ENCODE results near the gene RALGPS2.

The RALGPS2 gene

DNA sequence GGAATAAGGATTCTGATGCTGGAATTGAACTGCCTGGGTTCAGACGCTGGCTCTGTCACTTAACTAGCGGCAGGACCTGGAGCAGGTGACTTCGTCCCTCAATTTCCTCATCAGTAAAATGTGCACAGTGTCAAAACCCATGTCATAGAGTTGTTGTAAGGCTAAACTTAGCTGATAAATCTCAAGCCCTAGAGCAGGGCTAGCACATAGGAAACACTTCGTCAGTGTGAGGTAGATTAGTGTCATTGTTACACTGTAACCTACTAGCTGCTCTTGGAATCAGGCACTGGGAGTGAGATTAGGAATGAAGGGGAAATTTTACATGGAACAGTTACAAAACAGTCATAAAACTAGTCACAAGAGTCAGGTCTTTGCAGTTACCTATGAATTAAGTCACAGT, 202.0 kb downstream of the RALGPS2 start:
- no peak for DNase-seq

DNA sequence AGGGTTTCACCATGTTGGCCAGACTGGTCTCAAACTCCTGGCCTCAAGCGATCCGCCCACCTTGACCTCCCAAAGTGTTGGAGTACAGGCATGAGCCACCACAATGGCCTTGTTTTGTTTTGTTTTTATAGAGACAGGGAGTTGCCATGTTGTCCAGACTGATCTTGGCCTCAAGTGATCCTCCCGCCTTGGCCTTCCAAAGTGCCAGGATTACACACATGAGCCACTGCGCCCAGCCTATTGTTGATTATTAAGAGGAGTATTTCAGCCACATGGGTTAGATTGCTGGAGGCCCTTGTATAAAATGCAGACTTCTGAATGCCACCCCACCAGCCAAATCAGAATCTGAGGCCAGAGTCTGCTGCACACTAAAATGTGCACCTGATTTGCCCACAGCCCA, 203.0 kb downstream of the RALGPS2 start:
- DNase-seq = no peak

DNA sequence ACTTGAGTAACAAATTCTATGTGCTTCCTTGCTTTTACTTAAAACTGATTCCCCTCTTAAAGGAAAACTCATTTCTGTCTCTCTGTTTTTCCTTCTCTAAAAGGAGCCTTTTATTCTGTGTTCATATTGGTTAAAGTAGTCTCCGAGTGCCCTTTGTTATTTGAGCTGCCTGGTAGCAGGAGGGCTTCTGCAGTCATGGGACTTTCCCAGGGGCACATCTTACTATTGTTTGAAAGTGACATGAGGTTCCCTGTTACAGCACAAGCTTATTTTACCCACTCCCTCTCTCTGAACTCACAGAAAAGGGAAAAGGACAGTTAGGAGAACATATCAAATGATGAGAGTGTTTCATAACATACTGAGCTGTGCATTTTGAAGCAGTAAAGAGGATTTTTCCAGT, 203.9 kb downstream of the RALGPS2 start:
- no peak for DNase-seq

DNA sequence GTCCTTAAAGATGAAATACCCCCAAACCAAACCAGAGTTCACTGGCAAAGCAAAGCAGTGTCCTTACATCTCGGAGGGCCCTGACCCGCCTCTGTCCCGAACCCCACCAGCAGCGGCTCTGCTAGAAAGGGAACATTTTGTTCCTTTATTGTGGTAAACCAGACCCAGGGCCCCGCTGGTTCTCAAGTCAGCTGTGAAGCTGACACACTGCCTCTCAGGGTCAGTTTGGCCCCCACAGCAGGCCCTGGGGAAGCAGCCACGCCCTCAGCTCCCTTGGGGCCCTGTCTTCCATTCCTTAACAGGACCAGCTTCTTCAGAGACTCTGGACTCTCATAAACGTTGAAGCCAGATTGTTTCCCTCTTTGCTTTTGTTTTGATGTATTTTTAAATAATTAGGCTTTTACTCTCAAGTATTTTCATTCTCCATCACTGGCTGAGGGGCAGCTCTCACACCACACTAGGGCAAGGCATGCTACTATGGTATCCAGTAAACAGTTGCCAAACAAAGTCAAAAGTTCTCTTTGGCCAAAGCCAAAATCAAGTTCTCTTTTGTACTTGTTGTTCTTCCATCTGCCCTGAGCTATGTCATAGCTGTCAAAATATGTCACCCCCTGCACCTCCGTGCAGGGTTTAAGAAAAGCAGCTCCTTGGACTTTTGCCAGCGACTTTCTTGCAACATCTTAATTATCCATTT, 207.0 kb downstream of the RALGPS2 start:
- DNase-seq = no peak

DNA sequence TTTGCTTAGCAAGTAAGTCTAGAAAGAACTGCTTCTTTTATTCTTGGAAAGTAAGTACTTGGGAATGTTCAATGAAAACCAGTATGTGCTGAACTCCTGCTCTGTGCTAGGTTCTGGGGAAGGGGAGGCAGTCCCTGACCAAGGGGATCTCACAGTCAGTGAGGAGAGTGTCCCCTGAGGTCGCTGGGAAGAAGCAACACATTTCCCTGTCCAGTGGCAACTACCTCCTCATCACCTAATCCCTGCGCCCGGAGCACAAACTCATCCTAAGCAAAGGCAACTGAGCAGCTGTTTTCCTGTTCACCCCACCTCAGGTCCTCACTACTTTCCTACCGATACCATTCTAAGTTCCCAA, 207.5 kb downstream of the RALGPS2 start:
- DNase-seq = no peak

DNA sequence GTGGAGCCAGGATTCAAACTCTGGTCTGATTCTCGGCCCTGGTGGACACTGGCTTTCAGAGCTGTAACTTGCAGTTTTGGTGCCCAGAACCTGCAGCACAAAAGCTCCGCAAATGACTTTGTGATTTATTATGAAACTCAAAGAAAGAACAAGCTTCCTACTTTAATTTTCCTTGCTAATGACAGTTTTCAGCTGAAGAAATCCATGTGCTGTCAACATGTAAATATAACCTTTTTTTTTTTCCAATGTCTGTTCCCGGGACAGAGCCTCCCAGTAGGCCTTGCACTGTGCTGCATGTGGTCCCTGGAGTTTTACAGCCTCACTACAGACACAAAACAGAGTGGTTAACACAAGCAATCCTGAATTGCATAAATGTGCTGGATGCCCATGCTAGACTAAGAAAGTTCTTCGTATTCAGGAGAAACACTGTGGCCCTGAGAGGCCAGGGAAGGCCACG, 208.1 kb downstream of the RALGPS2 start:
- no peak for DNase-seq

DNA sequence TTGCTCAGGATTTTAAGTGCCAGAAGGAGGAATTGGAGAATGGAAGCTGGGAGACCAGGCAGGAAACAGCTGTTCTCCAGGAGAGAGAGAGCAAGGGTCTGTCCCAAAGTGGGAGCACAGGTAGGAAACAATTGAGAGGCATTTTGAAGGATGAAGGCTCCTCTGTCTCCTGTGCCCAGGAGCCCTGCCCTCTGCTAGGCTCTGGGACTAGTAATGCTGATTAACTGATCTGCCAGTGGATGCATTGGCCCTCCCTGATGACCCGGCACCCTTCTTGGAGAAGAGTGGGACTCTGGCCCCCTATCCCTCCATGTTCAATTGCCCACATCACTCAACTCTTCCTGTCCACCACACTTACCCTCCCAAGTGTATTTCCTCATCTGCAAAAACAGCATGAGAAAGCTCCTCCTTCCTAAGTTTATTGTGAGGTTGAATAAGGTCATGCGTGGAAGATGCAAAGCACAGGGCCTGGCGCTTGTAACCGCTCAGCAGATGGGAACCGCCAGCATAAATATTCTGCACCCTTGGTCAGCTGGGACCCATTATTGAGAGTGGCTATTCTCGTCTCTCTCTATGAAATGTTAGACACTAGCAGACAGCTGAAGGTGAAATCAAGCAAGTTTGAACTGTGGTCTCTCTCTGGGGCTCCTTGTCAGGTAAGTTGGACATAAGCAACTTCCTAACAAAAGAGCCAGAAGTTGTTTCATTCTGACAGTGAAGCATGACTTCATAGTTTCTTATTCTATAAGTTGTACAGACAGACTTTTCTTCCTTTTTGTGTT, 208.9 kb downstream of the RALGPS2 start:
- DNase-seq = no peak

DNA sequence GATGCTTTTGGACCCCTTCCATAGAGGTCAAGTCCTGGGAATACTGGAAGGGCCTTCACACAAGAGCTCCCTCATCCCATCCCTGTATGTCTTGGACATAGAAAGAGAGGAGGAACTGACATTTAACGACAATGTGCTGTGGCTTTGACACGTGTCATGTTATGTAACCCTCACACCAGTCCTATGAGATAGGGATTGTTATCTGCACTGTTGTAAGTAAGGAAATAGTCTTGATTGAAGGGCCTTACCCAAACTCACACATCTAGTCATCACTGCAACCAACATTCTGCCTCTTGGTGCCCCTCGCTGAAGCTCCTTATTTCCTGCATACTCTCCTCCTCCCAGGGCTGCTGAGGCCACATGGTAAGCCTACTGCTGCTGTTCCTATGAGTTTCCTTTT, 209.5 kb downstream of the RALGPS2 start:
- DNase-seq = no peak

DNA sequence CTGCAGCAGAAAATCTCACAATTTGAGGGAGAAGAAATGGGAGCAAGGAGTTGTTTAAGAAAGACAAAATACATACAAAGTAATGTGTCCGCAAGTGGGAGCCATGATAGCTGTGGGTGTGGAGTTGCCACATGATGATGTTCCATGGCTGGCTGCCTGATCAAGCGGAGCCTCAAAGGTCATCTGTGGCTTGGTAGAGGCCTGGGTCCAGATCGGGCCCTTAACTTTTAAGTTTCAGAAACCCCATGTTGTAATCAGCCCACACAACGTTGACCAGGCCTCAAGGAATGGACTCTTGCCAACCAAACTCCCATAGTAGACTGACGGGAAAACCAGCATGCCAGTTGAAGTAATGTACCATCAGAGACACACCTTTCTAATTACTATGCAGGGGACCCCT, 210.6 kb downstream of the RALGPS2 start:
- DNase-seq = no peak

DNA sequence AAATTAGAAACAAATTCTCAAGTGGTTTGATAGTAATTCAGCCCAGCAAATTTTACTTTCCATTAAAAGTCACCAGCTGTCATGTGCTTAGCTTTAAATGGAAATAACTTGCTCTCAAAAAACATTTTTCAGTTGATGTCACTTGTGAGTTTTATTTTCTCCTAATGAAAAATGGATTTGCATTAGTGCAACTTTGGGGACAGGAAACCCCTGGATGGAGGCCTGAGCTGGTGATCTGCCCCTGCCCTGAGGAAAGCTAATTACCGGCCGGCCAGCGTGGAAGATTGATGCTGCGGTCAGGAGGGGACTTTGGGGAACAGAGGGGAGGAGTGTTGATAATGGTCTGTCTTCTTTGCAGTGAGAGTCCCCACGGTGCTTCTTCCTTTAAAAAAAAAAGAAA, 212.7 kb downstream of the RALGPS2 start:
- DNase-seq = no peak

DNA sequence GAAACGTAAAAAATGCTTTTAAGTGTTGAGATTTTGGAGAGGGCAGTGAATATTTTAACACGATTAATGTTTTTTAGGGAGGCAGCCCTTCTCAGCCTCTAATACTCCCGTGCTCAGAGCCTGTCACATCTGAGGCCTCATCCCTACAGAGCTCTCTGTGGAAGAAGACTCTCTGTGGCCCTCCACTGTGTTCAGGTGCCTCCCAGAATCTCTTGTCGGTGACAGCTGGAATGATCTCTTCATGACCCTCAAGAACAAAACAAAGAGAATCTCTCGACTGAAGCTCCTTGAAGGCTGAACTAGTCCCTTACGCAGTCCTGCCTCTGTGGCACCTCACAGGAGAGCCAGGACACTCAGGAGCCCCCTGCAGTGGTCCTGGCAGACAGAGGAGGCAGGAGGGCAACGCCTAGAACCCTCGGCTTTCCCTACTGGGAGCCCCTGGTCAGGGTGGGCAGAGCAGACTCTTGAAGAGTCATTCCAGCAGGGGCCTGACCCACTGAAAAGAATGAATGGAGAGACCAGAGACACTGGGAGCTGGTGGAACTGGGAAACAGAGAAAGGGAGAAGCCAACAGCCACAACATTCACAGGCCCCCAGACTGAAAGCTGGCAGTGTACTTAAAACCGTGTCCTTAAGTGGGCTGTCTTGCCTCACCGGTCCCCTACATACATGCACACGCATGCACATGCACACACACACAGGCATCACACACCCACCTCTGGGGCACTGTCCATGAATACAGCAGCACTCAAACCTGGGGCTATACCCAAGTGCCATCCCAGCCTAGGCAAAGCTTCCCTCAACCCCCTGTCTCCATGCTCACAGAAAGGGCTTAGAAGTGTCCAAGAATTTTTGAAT, 213.3 kb downstream of the RALGPS2 start:
- no peak for DNase-seq

DNA sequence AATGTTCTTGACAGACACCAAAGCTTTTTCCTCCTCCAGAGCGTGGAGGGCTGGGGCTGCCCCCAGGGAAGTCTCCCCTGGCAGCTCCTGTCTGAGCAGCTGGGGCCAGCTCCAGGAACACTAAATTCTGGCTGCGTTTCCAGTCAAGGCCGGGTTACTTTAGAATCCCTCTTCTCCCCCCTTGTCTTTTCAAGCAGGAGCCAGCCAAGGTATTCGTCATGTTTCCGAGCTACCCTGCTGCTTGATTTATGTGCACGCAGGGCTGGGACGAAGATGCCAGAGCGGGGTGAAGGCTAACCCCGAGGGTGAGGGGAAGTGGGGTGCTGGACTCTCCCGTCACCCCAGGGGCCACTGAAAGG, 213.9 kb downstream of the RALGPS2 start:
- no peak for DNase-seq

DNA sequence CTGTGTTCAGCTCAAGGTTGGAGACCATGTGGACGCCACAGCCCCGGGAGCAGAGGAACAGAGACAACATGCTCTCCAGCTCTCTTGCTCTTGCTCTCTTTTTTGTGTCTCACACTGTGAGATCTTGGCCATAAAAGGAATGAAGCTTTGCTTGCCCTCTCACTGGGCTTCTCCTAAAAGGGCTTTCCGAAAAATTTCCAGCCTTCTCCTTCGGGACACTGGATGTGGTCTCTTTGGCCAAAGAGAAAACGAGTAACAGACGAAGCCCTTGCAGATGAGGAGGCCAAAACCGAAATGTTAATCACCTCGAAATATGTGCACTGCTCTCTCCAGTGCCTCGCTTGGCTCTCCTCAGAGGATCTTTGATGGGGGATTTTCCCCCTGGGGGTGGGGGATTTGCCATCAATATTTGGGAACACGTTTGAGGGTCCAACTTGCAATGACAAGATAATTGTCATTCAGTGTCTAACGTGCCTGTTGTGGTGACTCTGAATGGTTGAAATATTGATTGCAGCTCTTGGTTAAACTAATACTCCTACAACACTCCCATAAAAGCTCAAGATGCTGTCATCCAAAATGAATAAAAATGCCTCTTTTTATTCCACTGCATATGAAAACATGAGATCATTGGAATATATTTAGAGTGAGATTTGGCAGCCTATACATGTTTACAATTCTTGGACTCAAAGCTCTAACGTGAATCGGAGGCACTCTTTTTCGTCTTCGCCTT, 214.5 kb downstream of the RALGPS2 start:
- no peak for DNase-seq

DNA sequence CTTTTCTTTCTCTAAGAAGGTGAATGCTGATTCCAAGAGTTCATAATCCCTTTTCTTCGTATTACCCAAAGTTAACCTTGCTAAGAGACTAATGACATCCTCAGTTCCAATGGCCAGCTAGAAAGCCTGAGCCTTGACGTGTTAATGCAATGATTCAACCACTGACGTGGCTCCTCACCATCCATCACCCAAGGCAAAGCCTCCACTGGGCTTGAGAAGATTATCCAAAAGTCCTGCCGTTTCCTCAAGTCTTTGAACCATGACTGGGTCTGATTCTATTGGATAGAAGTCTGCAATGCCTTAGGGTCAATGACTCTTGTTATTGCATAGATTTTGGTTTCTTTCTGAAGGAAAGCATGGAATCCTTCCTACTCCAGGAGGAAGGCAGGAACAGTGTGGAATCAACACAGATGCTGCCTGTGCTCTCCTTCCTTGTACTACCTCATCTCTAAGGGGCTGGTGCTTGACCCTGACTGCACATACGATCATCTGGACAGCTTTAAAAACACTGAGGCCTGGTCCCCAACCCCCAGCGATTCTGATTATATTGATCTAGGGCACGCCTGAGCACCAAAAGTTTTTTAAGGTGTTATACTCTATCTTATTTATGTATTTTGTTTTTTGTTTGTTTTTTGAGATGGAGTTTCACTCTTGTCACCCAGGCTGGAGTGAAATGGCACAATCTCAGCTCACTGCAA, 215.2 kb downstream of the RALGPS2 start:
- DNase-seq = no peak

DNA sequence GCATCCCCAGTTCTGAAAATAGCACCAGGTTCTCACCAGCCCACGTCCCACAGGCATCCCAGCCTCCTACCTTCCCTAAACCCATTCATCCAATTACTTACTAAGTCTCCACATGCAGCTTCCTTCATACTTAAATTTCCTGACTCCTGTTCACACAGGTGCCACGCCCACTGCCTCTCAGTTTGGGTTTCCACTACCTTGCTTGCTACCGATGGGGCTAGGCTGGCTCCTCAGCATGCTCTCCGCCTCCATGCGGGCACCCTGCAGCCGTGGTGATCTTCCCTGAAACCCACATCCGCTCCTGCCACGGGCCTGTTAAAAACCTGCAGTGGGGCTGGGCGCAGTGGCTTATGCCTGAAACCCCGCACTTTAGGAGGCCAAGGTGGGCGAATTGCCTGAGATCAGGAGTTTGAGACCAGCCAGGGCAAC, 216.2 kb downstream of the RALGPS2 start:
- no peak for DNase-seq

DNA sequence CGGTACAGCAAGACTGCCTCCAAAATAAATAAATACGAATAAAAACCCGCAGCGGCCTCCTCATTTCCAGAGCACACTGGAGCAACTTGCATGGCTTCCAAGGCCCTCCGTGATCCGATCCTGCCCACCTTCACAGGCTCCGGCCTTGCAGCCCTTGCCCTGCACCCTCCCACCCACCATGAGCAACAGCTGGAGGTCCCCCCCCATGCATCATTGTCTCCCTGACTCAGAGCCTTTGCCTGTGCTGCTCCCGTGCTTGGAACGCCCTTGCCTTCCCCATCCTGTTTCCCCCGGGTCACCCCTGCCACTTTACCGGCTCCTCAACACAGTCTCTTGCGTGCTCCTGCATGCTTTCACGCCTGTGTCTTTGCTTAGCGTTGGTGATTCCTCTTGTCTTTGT, 216.8 kb downstream of the RALGPS2 start:
- no peak for DNase-seq

DNA sequence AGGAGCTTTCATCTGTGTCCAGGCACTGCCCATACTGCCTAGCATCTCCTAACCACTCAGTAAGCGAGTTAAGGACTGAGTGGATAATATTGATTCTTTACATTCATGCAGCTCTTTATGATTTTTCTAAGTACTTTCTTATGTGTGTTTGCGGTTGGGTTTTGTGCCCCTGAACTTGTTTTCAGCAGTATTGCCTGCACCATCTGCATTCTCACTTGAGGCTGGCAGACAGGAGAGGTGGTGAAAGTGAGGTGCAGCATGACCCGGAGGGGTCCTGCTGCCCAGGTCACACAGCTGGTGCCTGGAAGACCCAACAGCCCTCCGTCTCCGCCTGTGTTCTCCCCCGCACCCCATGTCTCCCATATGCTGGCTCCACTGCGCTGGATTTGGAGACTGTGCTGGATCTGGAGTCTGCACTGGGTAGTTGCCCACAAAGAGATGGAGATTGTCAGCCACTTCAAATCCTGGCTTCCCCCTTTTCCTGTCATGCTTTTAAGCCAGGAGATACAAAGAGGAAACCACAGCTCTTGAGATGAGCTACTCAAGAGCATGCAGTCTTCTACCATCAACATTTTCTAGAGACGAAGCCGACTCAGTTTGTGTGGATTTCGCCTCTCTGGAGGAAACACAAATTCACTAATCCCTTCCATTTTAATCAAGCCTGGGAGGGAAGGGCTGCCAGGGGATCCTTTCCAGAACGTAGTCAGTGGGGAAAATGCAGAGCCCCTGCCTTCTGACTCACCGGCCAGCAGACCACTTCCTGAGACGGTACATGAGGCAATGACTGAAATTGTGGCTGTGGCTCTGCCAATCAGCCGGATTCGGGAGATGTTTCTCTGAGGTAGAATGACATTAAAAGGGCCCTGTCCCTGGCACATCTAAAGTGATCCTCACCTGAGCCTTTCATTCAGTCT, 217.5 kb downstream of the RALGPS2 start:
- no peak for DNase-seq

DNA sequence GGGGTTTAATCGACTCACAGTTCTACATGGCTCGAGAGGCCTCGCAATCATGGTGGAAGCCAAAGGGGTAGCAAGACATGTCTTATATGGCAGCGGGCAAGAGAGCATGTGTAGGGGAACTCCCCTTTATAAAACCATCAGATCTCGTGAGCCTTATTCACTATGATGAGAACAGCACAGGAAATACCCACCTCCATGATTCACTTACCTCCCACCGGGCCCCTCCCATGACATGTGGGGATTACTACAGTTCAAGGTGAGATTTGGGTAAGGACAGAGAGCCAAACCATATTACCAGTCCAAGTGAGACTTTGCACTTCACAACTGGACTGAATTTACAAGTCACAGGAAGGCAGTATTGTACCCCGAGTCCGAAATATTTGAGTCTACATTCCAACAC, 219.7 kb downstream of the RALGPS2 start:
- DNase-seq = no peak

DNA sequence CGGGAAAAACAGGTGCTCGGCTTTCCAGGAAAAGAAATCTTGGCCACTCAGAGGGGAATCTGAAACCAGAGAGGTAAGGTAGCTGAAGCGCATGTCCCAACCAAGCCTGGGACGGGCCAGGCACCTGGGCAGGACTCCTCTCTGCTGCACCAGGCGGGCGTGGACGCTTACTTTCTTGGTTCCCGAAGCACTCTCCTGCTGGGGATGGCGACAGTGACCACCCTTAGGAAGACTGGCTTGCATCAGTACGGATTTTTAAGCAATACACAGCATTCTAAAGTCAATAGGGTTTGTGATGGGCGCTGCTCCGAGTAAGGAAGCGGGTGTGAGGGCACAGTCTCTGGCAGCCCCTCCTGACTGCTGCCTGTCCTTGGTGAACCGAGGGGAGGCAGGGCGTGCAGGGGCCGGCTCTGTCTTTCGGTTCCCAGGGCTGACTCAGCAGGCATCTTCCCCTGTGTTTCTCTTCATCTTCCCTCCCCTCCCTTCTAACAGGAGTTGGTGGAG, 220.8 kb downstream of the RALGPS2 start:
- DNase-seq = no peak

DNA sequence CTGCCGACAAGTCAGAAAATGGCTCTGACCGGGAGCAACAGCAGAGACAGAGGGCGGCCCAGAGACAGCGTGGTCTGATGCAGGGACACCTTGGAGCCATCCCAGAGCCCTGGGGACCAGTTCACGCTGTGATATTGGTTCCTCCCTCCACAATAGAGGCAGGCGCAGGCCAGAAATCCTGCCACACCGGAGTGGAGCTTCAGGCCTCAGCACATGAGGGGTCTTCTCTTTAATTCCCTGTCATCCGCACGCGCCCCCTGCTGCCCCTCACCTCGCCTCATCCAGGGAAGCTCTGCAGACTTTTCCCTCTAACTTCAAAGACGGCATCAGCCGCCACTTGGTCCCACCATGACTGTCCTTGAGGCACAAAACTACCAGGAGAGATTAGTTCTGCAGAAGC, 221.4 kb downstream of the RALGPS2 start:
- no peak for DNase-seq

All from amniotic stem cell (primary cell).